ENCODE data around the gene ZHX3. TPM values are rescaled to one million over a fixed set of nuclear protein-coding genes. Genes with fewer than 3 reads are reported as not detected.

The ZHX3 gene
- total and polyA plus RNA-seq, 2 of the 13 experiments (the other 11 are each of a cell fraction or from before 2014, with no cell fraction given) = 8.4 to 11.7 TPM

- TF ChIP-seq ZNF24 (IDR thresholded peaks at IDR 0.05) (no peak), GMEB1 (CRISPR knock-in tag; IDR thresholded peaks at IDR 0.05; ENCODE audit: borderline replicate concordance) (peak; percentile 30; the same call in 1 of the 2 replicates), MNT (IDR thresholded peaks at IDR 0.05) (no peak), TMF1 (CRISPR knock-in tag; IDR thresholded peaks at IDR 0.05; ENCODE audit: low read depth) (peak; percentile 18; the same call in 1 of the 2 replicates), ZNF318 (CRISPR knock-in tag; IDR thresholded peaks at IDR 0.05) (peak; percentile 44; the same call in 1 of the 2 replicates), STAT6 (CRISPR knock-in tag; IDR thresholded peaks at IDR 0.05; ENCODE audit: borderline replicate concordance) (no peak), POLR2AphosphoS2 (IDR thresholded peaks at IDR 0.05; ENCODE audit: low read depth, low read length) (no peak), ZNF329 (CRISPR knock-in tag; IDR thresholded peaks at IDR 0.05; ENCODE audit: low read depth) (no peak), KDM1A (CRISPR knock-in tag; IDR thresholded peaks at IDR 0.05) (no peak), SOX13 (IDR thresholded peaks at IDR 0.05) (no peak), SOX13 (CRISPR knock-in tag; conservative IDR thresholded peaks at IDR 0.05 in 1 of 2, IDR thresholded peaks at IDR 0.05 in 1 of 2) (no peak; a peak in 1 of 4 replicates), MAF1 (CRISPR knock-in tag; IDR thresholded peaks at IDR 0.05; ENCODE audit: borderline replicate concordance) (0 out of 2 replicates have a peak, but pooled peaks have one; percentile 60), TCF7 (IDR thresholded peaks at IDR 0.05; ENCODE audit: low read depth) (no peak), HMG20A (CRISPR knock-in tag; IDR thresholded peaks at IDR 0.05; ENCODE audit: borderline replicate concordance) (no peak)
Observed at GRCh38 chr20:41316602-41317545, 657 bp downstream of the ZHX3 start (continued).
